Effector memory CD4-positive, alpha-beta T cell (primary cell): ENCODE results near the gene ZNF467.

Experiments used
- DNase-seq, 3 donors: peaks; one replicate each; pipeline ENCODE4 v3.0.0-alpha.2; 2020
- H3K27ac ChIP-seq: 2 replicates; pipeline ENCODE4 v1.7.0; 2013; ENCODE audit warnings: mild to moderate bottlenecking, low read length, moderate library complexity; ENCODE audit not compliant: insufficient read depth, poor library complexity, severe bottlenecking
- H3K27me3 ChIP-seq: replicated peaks from 2 replicates; pipeline ENCODE4 v1.7.0; 2013; ENCODE audit warnings: mild to moderate bottlenecking, low read length; ENCODE audit not compliant: insufficient read depth, control insufficient read depth, poor library complexity, severe bottlenecking
- H3K36me3 ChIP-seq: 2 replicates; pipeline ENCODE4 v1.7.0; 2013; ENCODE audit warnings: mild to moderate bottlenecking, low read length, moderate library complexity; ENCODE audit not compliant: control insufficient read depth, insufficient read depth
- H3K4me1 ChIP-seq: 2 replicates; pipeline ENCODE4 v1.7.0; 2013; ENCODE audit warnings: low read length, mild to moderate bottlenecking; ENCODE audit not compliant: control insufficient read depth, insufficient read depth, poor library complexity, severe bottlenecking
- H3K4me3 ChIP-seq: 2 replicates; pipeline ENCODE4 v1.7.0; 2013; ENCODE audit warnings: low read length, low read depth, mild to moderate bottlenecking; ENCODE audit not compliant: insufficient read depth, poor library complexity, severe bottlenecking
- H3K9me3 ChIP-seq: 2 replicates; pipeline ENCODE4 v1.7.0; 2013; ENCODE audit warnings: mild to moderate bottlenecking, low read length, moderate library complexity; ENCODE audit not compliant: control insufficient read depth

Gene ZNF467

GRCh38 chr7:149733924-149734790 lies 39.2 kb downstream of the ZNF467 start:
- no peak overlapping the region for H3K4me3 ChIP-seq
- peaks cover 30% of the 10 kb centered on the region for H3K36me3 ChIP-seq
- no peak overlapping the region for H3K27ac ChIP-seq
- no peaks in the 10 kb centered on the region for H3K27me3 ChIP-seq
- H3K4me1 ChIP-seq, result peaks cover 6% of the 10 kb centered on the region
- H3K9me3 ChIP-seq, result no peaks in the 10 kb centered on the region
- DNase-seq, result no peak

GRCh38 chr7:149733131-149733923 lies 40.1 kb downstream of the ZNF467 start:
- H3K27ac ChIP-seq, result no peak overlapping the region
- no peaks in the 10 kb centered on the region for H3K9me3 ChIP-seq
- peaks cover 38% of the 10 kb centered on the region for H3K36me3 ChIP-seq
- H3K4me3 ChIP-seq, result no peak overlapping the region
- DNase-seq, result no peak
- peaks cover 6% of the 10 kb centered on the region for H3K4me1 ChIP-seq
- H3K27me3 ChIP-seq, result no peaks in the 10 kb centered on the region

GRCh38 chr7:149732611-149733010 lies 40.8 kb downstream of the ZNF467 start:
- Histone ChIP-seq H3K9me3 (no peaks in the 10 kb centered on the region), H3K4me1 (peaks cover 6% of the 10 kb centered on the region), H3K27me3 (no peaks in the 10 kb centered on the region), H3K27ac (no peak overlapping the region), H3K4me3 (no peak overlapping the region), H3K36me3 (peaks cover 42% of the 10 kb centered on the region)
- no peak for DNase-seq

GRCh38 chr7:149732111-149732561 lies 41.3 kb downstream of the ZNF467 start:
- H3K9me3 ChIP-seq, result no peaks in the 10 kb centered on the region
- no peak overlapping the region for H3K27ac ChIP-seq
- H3K27me3 ChIP-seq, result no peaks in the 10 kb centered on the region
- H3K4me1 ChIP-seq, result peaks cover 6% of the 10 kb centered on the region
- no peak overlapping the region for H3K4me3 ChIP-seq
- H3K36me3 ChIP-seq, result peaks cover 42% of the 10 kb centered on the region
- no peak for DNase-seq

GRCh38 chr7:149731207-149731955 lies 42.0 kb downstream of the ZNF467 start:
- H3K4me3 ChIP-seq, result no peak overlapping the region
- DNase-seq, result no peak
- H3K27me3 ChIP-seq, result no peaks in the 10 kb centered on the region
- peaks cover 42% of the 10 kb centered on the region for H3K36me3 ChIP-seq
- no peaks in the 10 kb centered on the region for H3K9me3 ChIP-seq
- no peak overlapping the region for H3K27ac ChIP-seq
- peaks cover 4% of the 10 kb centered on the region for H3K4me1 ChIP-seq

GRCh38 chr7:149729983-149730801 lies 43.2 kb downstream of the ZNF467 start:
- no peaks in the 10 kb centered on the region for H3K27me3 ChIP-seq
- no peak overlapping the region for H3K27ac ChIP-seq
- DNase-seq, result no peak
- no peaks in the 10 kb centered on the region for H3K4me1 ChIP-seq
- peaks cover 47% of the 10 kb centered on the region for H3K36me3 ChIP-seq
- H3K4me3 ChIP-seq, result no peak overlapping the region
- no peaks in the 10 kb centered on the region for H3K9me3 ChIP-seq

- Histone ChIP-seq H3K4me3 (no peak overlapping the region), H3K4me1 (no peaks in the 10 kb centered on the region), H3K36me3 (peaks cover 52% of the 10 kb centered on the region), H3K27me3 (no peaks in the 10 kb centered on the region), H3K27ac (no peak overlapping the region), H3K9me3 (no peaks in the 10 kb centered on the region)
- no peak for DNase-seq
These were observed 43.8 kb downstream of the ZNF467 start for GRCh38 chr7:149729586-149729982.

GRCh38 chr7:149728491-149729375 lies 44.7 kb downstream of the ZNF467 start:
- no peaks in the 10 kb centered on the region for H3K27me3 ChIP-seq
- H3K4me3 ChIP-seq, result no peak overlapping the region
- DNase-seq, result no peak
- H3K36me3 ChIP-seq, result peaks cover 60% of the 10 kb centered on the region
- no peak overlapping the region for H3K27ac ChIP-seq
- H3K4me1 ChIP-seq, result no peaks in the 10 kb centered on the region
- H3K9me3 ChIP-seq, result no peaks in the 10 kb centered on the region
